IPS-NIHi7 (cell line): Measurements from ENCODE around the gene FBLIM1.
"Not testable (repeated sequence)": the region's sequence is repeated elsewhere in the genome, so short reads cannot be mapped to it uniquely, and the experiment has no call there.

Experiments
- DNase-seq: peaks from one replicate; pipeline ENCODE4 v3.0.0; 2012; ENCODE audit warnings: mixed read lengths; ENCODE audit errors: extremely low spot score

Gene FBLIM1

GRCh38 chr1:15767941-15768340 lies 9.3 kb downstream of the FBLIM1 start:
- no peak for DNase-seq

GRCh38 chr1:15768388-15768787 lies 9.8 kb downstream of the FBLIM1 start:
- DNase-seq = no peak

DNA sequence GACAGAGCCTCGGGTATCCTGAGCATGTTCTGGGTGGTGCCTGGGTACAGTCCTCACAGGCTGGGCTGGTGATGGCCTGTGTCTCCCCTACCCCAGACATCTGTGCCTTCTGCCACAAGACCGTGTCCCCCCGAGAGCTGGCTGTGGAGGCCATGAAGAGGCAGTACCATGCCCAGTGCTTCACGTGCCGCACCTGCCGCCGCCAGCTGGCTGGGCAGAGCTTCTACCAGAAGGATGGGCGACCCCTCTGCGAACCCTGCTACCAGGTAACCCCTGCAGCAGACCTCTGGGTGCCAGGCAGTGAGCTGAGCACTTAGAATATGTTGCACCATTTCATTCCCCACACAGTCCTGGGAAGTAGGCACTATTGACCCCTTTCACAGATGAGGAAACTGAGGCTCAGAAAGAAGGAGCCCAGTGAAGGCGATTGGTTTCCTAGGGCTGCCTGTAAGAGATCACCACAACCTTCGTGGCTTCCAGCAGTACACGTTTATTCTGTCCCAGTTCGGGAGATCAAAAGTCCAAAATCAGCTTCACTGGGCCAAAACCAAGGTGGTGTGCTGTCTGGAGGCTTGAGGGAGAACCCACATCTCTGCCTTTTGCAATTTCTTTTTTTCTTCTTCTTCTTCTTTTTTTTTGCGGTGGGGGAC lies 11.8 kb downstream of the FBLIM1 start:
- no peak for DNase-seq

DNA sequence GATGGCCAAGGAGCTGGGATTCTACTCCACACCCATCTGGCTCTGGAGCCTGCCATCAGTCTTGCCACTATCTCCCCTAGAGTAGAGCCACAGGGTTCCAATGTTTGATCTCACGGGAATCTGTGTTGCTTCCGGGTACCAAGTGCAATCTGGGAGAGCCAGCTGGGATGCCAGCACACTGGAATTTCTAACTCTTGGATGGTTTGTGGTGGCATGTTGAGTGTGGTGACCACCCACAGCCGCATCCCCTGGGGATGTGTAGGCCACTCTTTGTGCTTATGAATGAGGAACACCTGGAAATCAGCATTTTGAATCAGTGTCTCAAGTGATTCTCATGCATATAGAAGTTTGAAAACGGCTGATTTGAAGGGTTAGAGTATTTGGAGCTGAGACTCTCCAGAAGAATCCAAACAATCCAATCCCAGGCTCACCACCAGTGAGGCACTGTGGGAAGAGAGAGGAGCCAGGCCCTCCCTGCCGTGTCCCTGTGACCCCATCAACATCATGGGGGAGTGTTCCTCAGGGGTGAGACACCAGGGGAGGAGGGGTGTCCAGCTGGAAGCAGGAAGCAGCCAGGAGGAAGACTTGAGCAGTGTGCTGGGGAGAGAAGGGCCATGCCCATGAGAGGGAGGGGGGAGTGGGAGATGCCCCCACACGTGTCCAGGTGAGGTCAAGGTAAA lies 13.4 kb downstream of the FBLIM1 start:
- no peak for DNase-seq

DNA sequence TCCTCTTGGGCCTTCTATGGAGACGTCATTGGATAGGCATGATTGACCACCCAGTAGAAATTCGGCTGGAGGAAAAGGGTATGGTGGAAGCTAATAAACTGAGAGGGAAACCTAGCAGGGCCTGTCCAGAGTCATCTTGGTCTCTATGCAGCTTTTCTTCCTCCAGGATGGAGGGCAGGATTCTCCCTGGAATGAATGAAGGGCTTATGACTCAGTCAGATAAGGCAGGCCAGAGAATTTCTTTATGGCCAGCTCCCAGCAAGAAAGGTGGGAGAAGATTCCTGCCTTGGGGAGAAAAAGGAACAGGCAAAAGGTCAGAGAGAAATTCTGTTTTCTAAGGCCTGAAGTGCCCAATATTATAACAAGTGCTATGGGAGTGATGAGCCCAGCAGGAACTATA lies 17.1 kb downstream of the FBLIM1 start:
- DNase-seq = no peak

DNA sequence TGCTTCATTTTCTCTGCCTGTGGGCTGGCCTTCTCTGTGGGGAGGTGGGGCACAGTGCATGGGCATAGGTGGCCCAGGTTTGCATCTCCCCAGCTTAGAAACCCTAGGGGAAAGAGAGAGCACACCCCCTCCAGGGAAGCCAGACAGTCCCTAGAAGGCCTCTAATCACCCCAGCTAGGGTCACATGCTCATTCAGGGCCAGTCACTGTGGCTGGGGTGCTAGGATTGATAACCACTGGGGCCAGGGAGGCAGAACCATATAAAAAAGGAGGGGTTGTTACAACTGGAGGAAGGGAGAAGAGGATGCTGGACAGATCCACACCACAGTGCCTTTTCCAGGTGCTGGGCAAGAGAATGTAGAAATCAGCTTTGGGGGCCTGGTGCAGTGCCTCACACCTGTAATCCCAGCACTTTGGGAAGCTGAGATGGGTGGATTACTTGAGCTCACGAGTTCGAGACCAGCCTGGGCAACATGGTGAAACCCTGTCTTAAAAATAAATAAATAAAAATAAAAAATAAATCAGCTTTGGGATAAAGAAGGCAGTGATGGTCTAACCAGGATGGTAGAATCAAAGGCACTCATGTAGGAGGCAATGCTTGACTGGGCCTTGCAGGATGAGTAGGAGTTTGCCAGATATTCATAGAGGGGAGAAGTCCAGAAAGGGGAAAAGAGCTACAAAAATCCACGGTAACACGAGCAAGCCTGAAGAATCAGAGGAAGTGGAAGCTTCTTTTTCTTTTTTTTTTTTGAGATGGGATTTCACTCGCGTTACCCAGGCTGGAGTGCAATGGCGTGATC lies 19.5 kb downstream of the FBLIM1 start:
- no peak for DNase-seq

DNA sequence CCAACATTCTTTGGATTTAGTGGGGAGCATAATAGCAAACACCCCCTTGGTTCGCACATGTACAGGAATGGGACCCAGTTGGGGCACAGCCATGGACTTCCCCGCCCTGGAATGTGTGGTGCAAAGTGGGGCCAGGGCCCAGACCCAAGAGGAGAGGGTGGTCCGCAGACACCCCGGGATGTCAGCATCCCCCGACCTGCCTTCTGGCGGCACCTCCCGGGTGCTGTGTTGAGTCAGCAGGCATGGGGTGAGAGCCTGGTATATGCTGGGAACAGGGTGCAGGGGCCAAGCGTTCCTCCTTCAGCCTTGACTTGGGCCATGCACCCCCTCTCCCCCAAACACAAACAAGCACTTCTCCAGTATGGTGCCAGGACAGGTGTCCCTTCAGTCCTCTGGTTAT lies 27.1 kb downstream of the FBLIM1 start:
- no peak for DNase-seq

GRCh38 chr1:15786581-15786980 lies 28.0 kb downstream of the FBLIM1 start:
- DNase-seq = no peak

- DNase-seq = no peak
Measured at GRCh38 chr1:15788624-15789301, 30.2 kb downstream of the FBLIM1 start.

GRCh38 chr1:15796086-15796462 lies 37.5 kb downstream of the FBLIM1 start:
- no peak for DNase-seq

DNA sequence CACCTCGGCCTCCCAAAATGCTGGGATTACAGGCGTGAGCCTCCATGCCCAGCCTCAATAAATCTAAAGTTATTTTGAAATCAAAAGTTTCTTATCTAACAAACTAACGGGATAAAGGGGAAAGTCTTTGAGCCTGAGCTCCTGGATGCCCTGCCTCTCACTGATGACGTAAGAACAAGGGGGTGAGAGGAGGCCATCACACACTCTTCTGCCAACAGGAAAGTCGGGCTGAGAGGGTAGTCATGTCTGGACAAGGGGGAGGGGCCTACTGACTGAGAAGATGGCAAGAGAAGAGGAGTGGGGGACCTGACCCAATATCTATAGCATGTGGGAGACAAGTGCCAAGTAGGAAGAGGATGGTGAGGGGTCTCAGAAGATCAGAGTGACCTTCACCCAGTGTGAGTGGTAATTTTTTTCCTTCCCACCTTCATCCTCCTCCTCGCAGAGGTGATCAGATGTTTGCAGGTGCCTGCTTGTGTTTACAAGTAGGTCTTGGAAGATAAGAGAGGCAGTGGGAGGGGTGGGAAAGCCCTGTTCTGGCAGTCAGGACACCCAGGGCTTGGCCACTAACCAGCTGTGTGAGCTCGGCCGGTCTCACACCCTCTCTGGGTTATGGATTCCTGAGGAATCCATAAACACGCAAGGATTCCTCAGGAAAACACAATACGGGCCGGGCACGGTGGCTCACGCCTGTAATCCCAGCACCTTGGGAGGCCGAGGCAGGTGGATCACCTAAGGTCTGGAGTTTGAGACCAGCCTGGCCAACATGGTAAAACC lies 39.2 kb downstream of the FBLIM1 start:
- DNase-seq = no peak

DNA sequence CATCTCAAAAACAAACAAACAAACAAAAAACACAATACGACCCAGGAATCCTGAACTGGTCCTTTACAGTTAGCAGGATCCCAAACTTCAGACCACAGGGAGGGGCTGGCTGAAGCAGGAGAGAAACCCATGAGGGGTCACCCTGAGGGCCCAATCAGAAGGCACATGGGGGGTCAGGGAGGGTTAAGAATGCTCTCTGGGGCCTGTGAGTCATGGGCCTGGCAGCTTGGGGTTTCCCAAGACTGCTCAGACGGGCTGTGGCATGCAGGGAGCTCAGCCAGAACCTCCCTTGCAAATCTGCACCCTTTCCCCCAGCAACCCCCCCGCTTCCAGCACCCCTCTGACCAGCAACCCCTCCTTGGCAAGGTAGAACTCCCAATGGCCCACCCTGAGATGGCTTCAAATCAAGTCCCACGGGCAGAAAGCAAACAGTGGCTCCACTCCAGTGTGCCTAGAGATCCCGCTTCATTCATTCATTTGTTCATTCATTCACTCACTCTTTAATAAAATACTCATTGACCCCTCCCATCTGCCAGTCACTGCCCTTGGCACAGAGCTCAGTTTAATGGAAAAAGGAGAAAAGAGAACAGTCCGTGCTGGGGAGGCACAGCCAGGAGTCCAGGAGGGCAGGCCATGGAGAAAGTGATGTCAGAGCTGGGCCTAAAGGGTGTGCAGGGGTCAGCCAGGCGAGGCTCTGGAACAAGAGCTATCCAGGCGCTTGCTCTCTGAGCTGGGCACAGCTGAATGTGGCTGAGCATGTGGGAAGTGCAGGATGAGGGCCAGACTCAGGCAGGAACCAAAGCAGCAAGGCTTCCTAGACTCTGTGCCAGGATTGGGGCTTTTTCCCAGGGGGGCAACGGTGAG lies 40.6 kb downstream of the FBLIM1 start:
- DNase-seq = peak; percentile 64

DNA sequence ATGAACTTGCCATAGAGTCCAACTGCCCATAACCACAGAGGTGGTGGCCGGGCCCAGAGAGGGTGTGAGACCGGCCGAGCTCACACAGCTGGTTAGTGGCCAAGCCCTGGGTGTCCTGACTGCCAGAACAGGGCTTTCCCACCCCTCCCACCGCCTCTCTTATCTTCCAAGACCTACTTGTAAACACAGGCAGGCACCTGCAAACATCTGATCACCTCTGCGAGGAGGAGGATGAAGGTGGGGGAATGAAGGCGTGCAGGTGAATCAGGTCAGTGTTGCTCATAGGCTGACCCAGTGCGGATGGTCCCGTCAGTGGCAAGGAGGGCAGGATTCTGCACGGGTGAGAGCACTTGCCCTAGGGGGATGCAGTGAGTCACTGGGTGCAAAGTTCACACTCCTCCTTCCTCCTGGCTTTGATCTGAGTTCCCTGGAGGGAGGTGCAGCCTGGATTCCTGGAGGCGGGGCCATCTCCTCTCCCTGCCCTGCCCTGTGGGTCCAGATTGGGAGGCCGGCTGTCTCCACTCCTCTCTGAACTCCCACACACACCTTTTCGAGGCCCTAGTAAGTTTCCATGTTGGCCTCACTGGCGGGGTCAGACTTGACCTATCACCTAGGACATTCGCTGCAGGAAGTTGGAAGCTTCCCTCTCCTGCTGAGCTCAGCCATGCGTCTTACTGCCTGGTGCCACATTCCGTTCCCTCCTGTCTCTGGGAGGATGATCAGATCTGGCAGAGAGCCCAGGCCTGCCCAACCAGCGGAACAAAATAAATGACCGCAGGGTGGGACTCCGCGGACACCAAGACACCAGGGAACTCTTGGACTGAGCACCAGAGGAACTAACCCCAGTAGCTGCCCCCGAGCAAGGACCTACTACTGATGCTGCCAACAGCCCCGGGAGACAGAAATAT lies 41.6 kb downstream of the FBLIM1 start:
- DNase-seq = peak; percentile 81

- DNase-seq = no peak
Measured at GRCh38 chr1:15802234-15802965, 43.8 kb downstream of the FBLIM1 start.

GRCh38 chr1:15803380-15803779 lies 44.8 kb downstream of the FBLIM1 start:
- DNase-seq = no peak

DNA sequence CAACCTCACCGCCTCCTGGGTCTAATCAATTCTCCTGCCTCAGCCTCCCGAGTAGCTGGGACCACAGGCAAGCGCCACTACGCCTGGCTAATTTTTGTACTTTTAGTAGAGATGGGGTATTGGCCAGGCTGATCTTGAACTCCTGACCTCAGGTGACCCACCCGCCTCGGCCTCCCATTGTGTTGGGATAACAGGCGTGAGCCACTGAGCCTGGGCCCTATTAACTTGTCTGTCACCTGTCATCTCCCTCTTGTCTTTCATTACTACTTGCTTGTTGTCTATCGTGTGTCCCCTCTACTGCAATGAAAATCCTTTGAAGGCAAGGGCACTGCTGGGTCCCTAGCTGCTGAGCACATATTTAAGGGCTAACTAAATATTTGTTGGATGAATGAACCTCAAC lies 45.5 kb downstream of the FBLIM1 start:
- DNase-seq = no peak

- no peak for DNase-seq
Measured at GRCh38 chr1:15807121-15807520, 48.5 kb downstream of the FBLIM1 start.

DNA sequence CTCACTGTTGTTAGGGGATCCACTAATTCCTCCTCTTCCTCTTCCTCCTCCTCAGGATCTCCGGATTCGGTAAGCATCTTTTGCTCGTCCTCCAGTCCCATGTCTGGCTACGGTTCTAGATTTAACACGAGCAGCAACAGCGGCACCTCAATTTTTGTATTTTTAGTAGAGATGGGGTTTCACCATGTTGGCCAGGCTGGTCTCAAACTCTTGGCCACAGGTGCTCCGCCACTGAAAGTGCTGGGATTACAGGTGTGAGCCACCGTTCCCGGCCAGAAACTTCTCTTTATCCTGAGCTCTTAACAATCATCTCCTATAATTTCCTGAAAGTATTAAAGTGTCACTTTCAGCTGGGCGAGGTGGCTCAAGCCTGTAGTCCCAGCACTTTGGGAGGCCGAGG lies 49.0 kb downstream of the FBLIM1 start, which contains the start of gene UQCRHL:
UQCRHL (minus strand) TSS at position 101 of the 400 bp plus-strand sequence; CDS start at position 101, 0 bp downstream.
- DNase-seq = not testable (repeated sequence)

DNA sequence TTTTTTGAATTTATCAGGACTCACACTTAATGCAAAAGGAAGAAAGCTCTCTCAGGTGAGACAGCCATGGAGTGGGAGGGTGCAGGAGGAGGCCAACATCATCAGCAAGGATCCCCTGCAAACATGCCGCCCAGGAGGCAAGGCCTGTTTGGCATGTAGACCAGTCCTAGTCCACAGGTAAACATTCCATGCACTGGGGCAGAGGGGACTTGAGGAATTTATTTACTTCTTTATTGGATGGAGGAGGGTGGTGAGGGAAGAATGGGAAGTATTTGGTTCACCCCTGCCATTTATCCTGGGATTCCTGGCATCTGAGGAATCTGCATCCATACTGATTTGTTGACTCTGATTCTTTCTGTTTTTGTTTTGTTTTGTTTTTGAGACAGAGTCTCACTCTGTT lies 50.4 kb downstream of the FBLIM1 start:
- peak; percentile 20 for DNase-seq
